ENCODE measurements around the gene L3HYPDH. TPM values are rescaled to one million over a fixed set of nuclear protein-coding genes. Genes with fewer than 3 reads are reported as not detected.

The L3HYPDH gene
- total and polyA plus RNA-seq, 2 of the 13 experiments (the other 11 are each of a cell fraction or from before 2014, with no cell fraction given): 30.5 to 36.6 TPM

GRCh38 chr14:59455411-59455810, 28.8 kb downstream of the L3HYPDH start:
- FAIRE-seq (no peak), ATAC-seq (no peak), DNase-seq (ENCODE audit: low spot score) (no peak)
- Histone ChIP-seq H3K9me3 (ENCODE audit: low read length) (no peaks in the 10 kb centered on the region), H3K9ac (ENCODE audit: insufficient read depth, low read depth, low read length) (no peak overlapping the region), H3K27me3 (ENCODE audit: control insufficient read depth in 1 of 2, insufficient read depth in 2 of 2, low read length in 2 of 2) (no peaks in the 10 kb centered on the region), H3K4me2 (ENCODE audit: low read depth, low read length) (no peak overlapping the region), H3K27ac (ENCODE audit: extremely low read length, insufficient read depth, low read length) (no peak overlapping the region), H3K4me3 (replicated peaks in 1 of 3; ENCODE audit: insufficient read depth in 1 of 3, low read depth in 2 of 3, low read length in 3 of 3) (no peak overlapping the region), H4K20me1 (ENCODE audit: insufficient read depth, low read length) (no peaks in the 10 kb centered on the region), H2AFZ (ENCODE audit: low read length) (no peak overlapping the region), H3K79me2 (ENCODE audit: insufficient read depth, low read length) (no peaks in the 10 kb centered on the region), H3K4me1 (ENCODE audit: insufficient read depth, low read length) (no peaks in the 10 kb centered on the region), H3K36me3 (replicated peaks in 1 of 2; ENCODE audit: control insufficient read depth in 1 of 2, insufficient read depth in 2 of 2, low read length in 2 of 2) (peaks cover 0 to 5% of the 10 kb centered on the region in 2 experiments; a peak in 1 of 5 replicates)
- no TSS peak for BruUV-seq (replicated peaks)
- CTCF ChIA-PET (ENCODE audit: low intra/inter-chr PET ratio, low total read pairs): no interaction called here
- POLR2A ChIA-PET: no interaction called here
- in situ Hi-C loops (cut with HindIII; ENCODE audit: extremely low pct_ligation_motif_present, low pct_unique_long_range_greater_than_20kb): no loop called here
- intact Hi-C loops (cut with micrococcal nuclease; ENCODE audit: unreplicated experiment): no loop called here
- 100% methylated on average over 1 of the region's 1 CpG for WGBS (ENCODE audit: low lambda C conversion rate)
- TF ChIP-seq ZNF253 (CRISPR knock-in tag; IDR thresholded peaks at IDR 0.05; ENCODE audit: borderline replicate concordance) (no peak), ZNF513 (CRISPR knock-in tag; conservative IDR thresholded peaks at IDR 0.05) (no peak), ZNF619 (CRISPR knock-in tag; IDR thresholded peaks at IDR 0.05) (no peak), RNF2 (conservative IDR thresholded peaks at IDR 0.05; ENCODE audit: low read depth) (no peak), GABPA (IDR thresholded peaks at IDR 0.05; ENCODE audit: low read depth, low read length) (no peak), GABPA (CRISPR knock-in tag; IDR thresholded peaks at IDR 0.05; ENCODE audit: low read depth) (no peak), MED8 (CRISPR knock-in tag; IDR thresholded peaks at IDR 0.05; ENCODE audit: insufficient replicate concordance) (no peak), RFX5 (IDR thresholded peaks at IDR 0.05; ENCODE audit: low read depth, low read length) (no peak), ATF3 (CRISPR knock-in tag; IDR thresholded peaks at IDR 0.05) (no peak), HMGXB3 (CRISPR knock-in tag; IDR thresholded peaks at IDR 0.05; ENCODE audit: borderline replicate concordance) (no peak), POLR2AphosphoS2 (IDR thresholded peaks at IDR 0.05; ENCODE audit: low read depth, low read length) (no peak), ZNF460 (CRISPR knock-in tag; IDR thresholded peaks at IDR 0.05; ENCODE audit: borderline replicate concordance) (no peak), IKZF1 (IDR thresholded peaks at IDR 0.05) (no peak), MYPOP (CRISPR knock-in tag; IDR thresholded peaks at IDR 0.05) (no peak), NPAS2 (CRISPR knock-in tag; IDR thresholded peaks at IDR 0.05; ENCODE audit: borderline replicate concordance) (no peak), REXO4 (CRISPR knock-in tag; IDR thresholded peaks at IDR 0.05; ENCODE audit: borderline replicate concordance) (no peak), FOXA1 (IDR thresholded peaks at IDR 0.05) (no peak), FOXA1 (CRISPR knock-in tag; IDR thresholded peaks at IDR 0.05) (no peak), PHF5A (CRISPR knock-in tag; IDR thresholded peaks at IDR 0.05; ENCODE audit: low read depth, unreplicated experiment) (no peak), SRSF9 (IDR thresholded peaks at IDR 0.05; ENCODE audit: borderline replicate concordance, insufficient read depth, low read depth, low read length, poor library complexity, severe bottlenecking) (no peak), JDP2 (CRISPR knock-in tag; IDR thresholded peaks at IDR 0.05; ENCODE audit: borderline replicate concordance) (no peak)
